ENCODE measurements around the gene FOXN3. TPM values are rescaled to one million over a fixed set of nuclear protein-coding genes. Genes with fewer than 3 reads are reported as not detected.

FOXN3 gene
- polyA plus RNA-seq, 3 donors = 38.7 to 57.4 (median 42.0) TPM

DNA sequence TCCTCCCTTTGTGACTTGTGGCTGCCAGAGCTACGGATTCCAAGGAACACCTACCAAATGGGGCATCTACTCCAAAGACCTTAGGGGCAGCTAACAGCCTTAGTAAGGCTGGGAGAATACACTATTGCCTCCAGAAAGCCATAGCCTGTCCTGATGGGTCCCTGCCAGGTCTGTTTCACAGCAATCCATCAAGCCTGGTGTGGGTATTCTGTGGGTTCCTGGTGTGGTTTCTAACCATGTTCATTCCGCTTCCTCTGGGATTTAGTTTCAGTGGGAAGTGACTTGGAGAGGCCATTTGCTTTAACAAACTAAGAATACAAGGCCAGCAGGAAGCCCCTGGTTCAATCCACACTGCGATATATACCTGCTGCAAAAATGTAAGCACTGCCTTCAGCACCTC is 220.5 kb downstream of the FOXN3 start:
- no peak for DNase-seq
- peaks cover 85% of the 10 kb centered on the region for H4K20me1 ChIP-seq (ENCODE audit: insufficient read depth, low read length)
- Mint-ChIP-seq H3K4me3 (no peak overlapping the region), H3K27ac (peak overlapping the region in 1 of 7 donors; percentile 6), H3K27me3 (ENCODE audit: low read depth in 3 of 3) (no peaks in the 10 kb centered on the region), H3K36me3 (peaks cover 24 to 35% of the 10 kb centered on the region in 2 donors), H3K9me3 (peaks cover 8 to 15% (median 10%) of the 10 kb centered on the region in 7 donors), H3K4me1 (peaks cover 15% of the 10 kb centered on the region)
- peaks cover 6 to 10% of the 10 kb centered on the region in 2 donors for H3K9me3 ChIP-seq (replicated peaks in 1 of 2; ENCODE audit: control insufficient read depth in 1 of 2, insufficient read depth in 1 of 2, low read length in 2 of 2)
- no peak overlapping the region for H3K4me2 ChIP-seq (replicated peaks; ENCODE audit: extremely low read depth, low read length, poor library complexity, severe bottlenecking)
- H3K4me3 ChIP-seq (replicated peaks in 1 of 3; ENCODE audit: low read depth in 2 of 3, low read length in 3 of 3) = no peak overlapping the region
- H3K27ac ChIP-seq (ENCODE audit: low read depth in 1 of 2, low read length in 2 of 2) = peak overlapping the region in 1 of 2 donors; percentile 21
- H2AFZ ChIP-seq (ENCODE audit: insufficient read depth, low read depth, low read length, poor library complexity, severe bottlenecking) = no peak overlapping the region
- H3K36me3 ChIP-seq (replicated peaks in 1 of 2; ENCODE audit: control insufficient read depth in 1 of 2, insufficient read depth in 2 of 2, low read length in 2 of 2) = peaks cover 3 to 27% of the 10 kb centered on the region in 2 donors
- no peak for TF ChIP-seq CTCF (IDR thresholded peaks at IDR 0.05)
- WGBS (ENCODE audit: insufficient coverage) = 100% methylated on average over 1 of the region's 3 CpGs
- no peaks in the 10 kb centered on the region for H3K27me3 ChIP-seq (ENCODE audit: control insufficient read depth in 2 of 2, insufficient read depth in 2 of 2, low read length in 2 of 2)
- H3K9ac ChIP-seq (ENCODE audit: insufficient read depth, low read length, poor library complexity, severe bottlenecking) = no peak overlapping the region
- peaks cover 0 to 9% of the 10 kb centered on the region in 2 donors for H3K4me1 ChIP-seq (ENCODE audit: control insufficient read depth in 1 of 2, insufficient read depth in 2 of 2, low read length in 2 of 2)
- intact Hi-C loops (cut with micrococcal nuclease) = no loop called here
- H3K79me2 ChIP-seq (ENCODE audit: insufficient read depth, low read length) = peaks cover 38% of the 10 kb centered on the region

- Histone ChIP-seq H3K4me1 (ENCODE audit: control insufficient read depth in 1 of 2, insufficient read depth in 2 of 2, low read length in 2 of 2) (peaks cover 0 to 9% of the 10 kb centered on the region in 2 donors), H3K4me3 (replicated peaks in 1 of 3; ENCODE audit: low read depth in 2 of 3, low read length in 3 of 3) (no peak overlapping the region), H3K79me2 (ENCODE audit: insufficient read depth, low read length) (peaks cover 38% of the 10 kb centered on the region), H3K4me2 (replicated peaks; ENCODE audit: extremely low read depth, low read length, poor library complexity, severe bottlenecking) (no peak overlapping the region), H3K36me3 (replicated peaks in 1 of 2; ENCODE audit: control insufficient read depth in 1 of 2, insufficient read depth in 2 of 2, low read length in 2 of 2) (peaks cover 9 to 40% of the 10 kb centered on the region in 2 donors), H3K9me3 (replicated peaks in 1 of 2; ENCODE audit: control insufficient read depth in 1 of 2, insufficient read depth in 1 of 2, low read length in 2 of 2) (peaks cover 6 to 10% of the 10 kb centered on the region in 2 donors), H4K20me1 (ENCODE audit: insufficient read depth, low read length) (peaks cover 86% of the 10 kb centered on the region), H2AFZ (ENCODE audit: insufficient read depth, low read depth, low read length, poor library complexity, severe bottlenecking) (no peak overlapping the region), H3K27me3 (ENCODE audit: control insufficient read depth in 2 of 2, insufficient read depth in 2 of 2, low read length in 2 of 2) (no peaks in the 10 kb centered on the region), H3K27ac (ENCODE audit: low read depth in 1 of 2, low read length in 2 of 2) (no peak overlapping the region), H3K9ac (ENCODE audit: insufficient read depth, low read length, poor library complexity, severe bottlenecking) (no peak overlapping the region)
- DNase-seq = no peak
- intact Hi-C loops (cut with micrococcal nuclease) = no loop called here
- no peak for TF ChIP-seq CTCF (IDR thresholded peaks at IDR 0.05)
- H3K36me3 Mint-ChIP-seq = peaks cover 35 to 47% of the 10 kb centered on the region in 2 donors
- H3K4me1 Mint-ChIP-seq = peaks cover 12% of the 10 kb centered on the region
- H3K4me3 Mint-ChIP-seq = no peak overlapping the region
- H3K27me3 Mint-ChIP-seq (ENCODE audit: low read depth in 3 of 3) = no peaks in the 10 kb centered on the region
- peaks cover 8 to 15% (median 9%) of the 10 kb centered on the region in 7 donors for H3K9me3 Mint-ChIP-seq
- no CpG with 5 or more reads among the region's 1 CpG for WGBS (ENCODE audit: insufficient coverage)
- peak overlapping the region in 3 of 7 donors; percentile 26 to 72 (median 54) for H3K27ac Mint-ChIP-seq
Observed at GRCh38 chr14:89194376-89194775, 222.7 kb downstream of the FOXN3 start.

All from CD14-positive monocyte (primary cell).